BJ (cell line): ENCODE data around the gene EMD. TPM values are rescaled to one million over a fixed set of nuclear protein-coding genes. Genes with fewer than 3 reads are reported as not detected.

Experiments
- CTCF ChIA-PET: fragments of 350-600 bp; formaldehyde crosslinking; extraction: SDS; loops from one replicate; lab custom pipeline; 2021; ENCODE audit warnings: antibody characterized with exemption, inconsistent platforms; lab: Yijun Ruan, JAX
- POLR2A ChIA-PET: fragments of 300-600 bp; sonication (Branson Sonifier 250); formaldehyde crosslinking; extraction: SDS; loops from one replicate; lab custom pipeline; 2021; ENCODE audit warnings: antibody characterized with exemption; lab: Charles Lee
- DNase-seq: peaks from one replicate; pipeline ENCODE4 v3.0.0-alpha.2; 2011; ENCODE audit warnings: low read depth
- H3K27me3 ChIP-seq: 2 replicates; pipeline ENCODE4 v1.6.0; 2011; ENCODE audit warnings: low read length; ENCODE audit not compliant: control insufficient read depth, insufficient read depth
- H3K36me3 ChIP-seq: 2 replicates; pipeline ENCODE4 v1.5.1; 2011; ENCODE audit warnings: low read length; ENCODE audit not compliant: control insufficient read depth, insufficient read depth
- H3K4me3 ChIP-seq: 2 replicates; pipeline ENCODE4 v1.5.1; 2011; ENCODE audit warnings: low read depth, mild to moderate bottlenecking, control low read depth, low read length
- CTCF ChIP-seq: IDR thresholded peaks from 2 replicates; pipeline ENCODE4 v1.5.1; 2011; ENCODE audit warnings: low read depth, mild to moderate bottlenecking, control low read depth, inconsistent platforms, low read length, moderate library complexity; ENCODE audit not compliant: insufficient read depth
- polyA plus RNA-seq: library from polyadenylated mRNA; depleted of rRNA; stranded (reverse); fragments of >200 nt; gene quantifications from 2 replicates; pipeline ENCODE4 v1.2.3, GENCODE V29; 2011; rRNA removed
- small RNA-seq: library from RNA; depleted of rRNA; stranded (forward); fragments of <200 nt; gene quantifications from one replicate; pipeline ENCODE3, GENCODE V24; 2012; ENCODE audit warnings: low replicate concordance, low read depth; ENCODE audit not compliant: insufficient read length

Gene EMD
- polyA plus RNA-seq, 1 experiment = 71.0 TPM

GRCh38 chrX:154430916-154431315 is 51.8 kb downstream of the EMD start:
- H3K4me3 ChIP-seq = no peak overlapping the region
- ChIA-PET POLR2A (no interaction called here), CTCF (no interaction called here)
- no peak for DNase-seq
- no peaks in the 10 kb centered on the region for H3K27me3 ChIP-seq
- TF ChIP-seq CTCF = no peak
- peaks cover 14% of the 10 kb centered on the region for H3K36me3 ChIP-seq

Small RNA genes within 50 kb of the gene (small RNA-seq; reads per million reads assigned to genes)
- gene SNORA70 = not detected

Other genes with a start within 250 kb of the EMD start
- gene OPN1LW, start 235.1 kb upstream of the EMD start, polyA plus RNA-seq = not detected in 2 replicates
- not detected in 2 replicates for gene OPN1MW, start 196.7 kb upstream of the EMD start, polyA plus RNA-seq
- gene OPN1MW2, start 159.5 kb upstream of the EMD start, polyA plus RNA-seq = not detected in 2 replicates
- not detected in 2 replicates for gene OPN1MW3, start 121.7 kb upstream of the EMD start, polyA plus RNA-seq
- not detected in 2 replicates for gene TEX28, start 84.2 kb upstream of the EMD start, polyA plus RNA-seq
- gene TKTL1, start 83.5 kb upstream of the EMD start, polyA plus RNA-seq = not detected in 2 replicates
- gene FLNA, start 4.7 kb upstream of the EMD start, polyA plus RNA-seq = 855 and 1,740 TPM in 2 replicates
- 5,693 and 7,037 TPM in 2 replicates for gene RPL10, start 19.1 kb downstream of the EMD start, polyA plus RNA-seq
- 50.3 and 63.5 TPM in 2 replicates for gene DNASE1L1, start 30.0 kb downstream of the EMD start, polyA plus RNA-seq
- gene TAFAZZIN, start 32.2 kb downstream of the EMD start, polyA plus RNA-seq = 13.1 and 24.8 TPM in 2 replicates
- gene ATP6AP1, start 49.4 kb downstream of the EMD start, polyA plus RNA-seq = 82.8 and 143 TPM in 2 replicates
- 149 and 216 TPM in 2 replicates for gene GDI1, start 57.9 kb downstream of the EMD start, polyA plus RNA-seq
- gene FAM50A, start 64.8 kb downstream of the EMD start, polyA plus RNA-seq = 74.8 and 75.0 TPM in 2 replicates
- 16.8 and 36.0 TPM in 2 replicates for gene PLXNA3, start 79.0 kb downstream of the EMD start, polyA plus RNA-seq
- gene LAGE3, start 100.0 kb downstream of the EMD start, polyA plus RNA-seq = 14.4 and 17.8 TPM in 2 replicates
- gene UBL4A, start 107.3 kb downstream of the EMD start, polyA plus RNA-seq = 22.1 and 33.3 TPM in 2 replicates
- 26.8 and 45.6 TPM in 2 replicates for gene SLC10A3, start 111.3 kb downstream of the EMD start, polyA plus RNA-seq
- 17.3 and 34.8 TPM in 2 replicates for gene FAM3A, start 136.9 kb downstream of the EMD start, polyA plus RNA-seq
- gene G6PD, start 167.6 kb downstream of the EMD start, polyA plus RNA-seq = 57.7 and 157 TPM in 2 replicates
- gene IKBKG, start 168.3 kb downstream of the EMD start, polyA plus RNA-seq = 22.6 and 38.8 TPM in 2 replicates
- gene CTAG1A, start 205.8 kb downstream of the EMD start, polyA plus RNA-seq = not detected in 2 replicates
- gene CTAG1B, start 240.0 kb downstream of the EMD start, polyA plus RNA-seq = not detected in 2 replicates